OCI-LY1 (cell line): ENCODE measurements around the gene MDM1.

Source experiments
- EZH2 ChIP-seq: fragments of 200-600 bp; sonication (generic), shearing (Covaris generic); IDR thresholded peaks from 2 replicates; pipeline ENCODE4 v1.8.0; 2017; ENCODE audit warnings: borderline replicate concordance, mixed run types, mild to moderate bottlenecking, antibody characterized with exemption, low read length, moderate library complexity, mixed read lengths
- TF ChIP-seq, protein P1 (sequence below): fragments of 200-600 bp; sonication (generic), shearing (Covaris generic); IDR thresholded peaks from 2 replicates; pipeline ENCODE4 v1.5.1; 2017; ENCODE audit warnings: mild to moderate bottlenecking, antibody characterized with exemption, low read length, moderate library complexity, mixed read lengths

DNA sequence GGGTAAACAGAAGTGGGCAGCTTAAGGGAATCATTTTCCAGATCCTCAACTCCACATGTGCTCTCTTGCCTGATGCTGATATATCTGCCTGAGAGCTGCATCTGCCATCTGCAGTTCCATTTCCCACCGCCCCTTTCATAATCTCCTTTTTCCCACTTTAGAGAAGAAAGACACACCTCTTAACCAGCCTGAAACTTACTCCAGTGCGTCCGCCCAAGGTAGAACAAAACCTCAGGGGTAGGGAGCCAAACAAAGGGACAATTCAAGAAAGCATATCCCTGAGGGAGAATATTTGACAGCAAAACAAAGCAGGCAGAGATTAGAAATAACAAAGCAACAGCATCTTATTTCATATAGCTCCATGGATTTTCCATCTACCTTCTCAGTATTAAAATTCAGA, 4.3 kb downstream of the MDM1 start:
- TF ChIP-seq EZH2, result no peak
- TF ChIP-seq, protein P1, sequence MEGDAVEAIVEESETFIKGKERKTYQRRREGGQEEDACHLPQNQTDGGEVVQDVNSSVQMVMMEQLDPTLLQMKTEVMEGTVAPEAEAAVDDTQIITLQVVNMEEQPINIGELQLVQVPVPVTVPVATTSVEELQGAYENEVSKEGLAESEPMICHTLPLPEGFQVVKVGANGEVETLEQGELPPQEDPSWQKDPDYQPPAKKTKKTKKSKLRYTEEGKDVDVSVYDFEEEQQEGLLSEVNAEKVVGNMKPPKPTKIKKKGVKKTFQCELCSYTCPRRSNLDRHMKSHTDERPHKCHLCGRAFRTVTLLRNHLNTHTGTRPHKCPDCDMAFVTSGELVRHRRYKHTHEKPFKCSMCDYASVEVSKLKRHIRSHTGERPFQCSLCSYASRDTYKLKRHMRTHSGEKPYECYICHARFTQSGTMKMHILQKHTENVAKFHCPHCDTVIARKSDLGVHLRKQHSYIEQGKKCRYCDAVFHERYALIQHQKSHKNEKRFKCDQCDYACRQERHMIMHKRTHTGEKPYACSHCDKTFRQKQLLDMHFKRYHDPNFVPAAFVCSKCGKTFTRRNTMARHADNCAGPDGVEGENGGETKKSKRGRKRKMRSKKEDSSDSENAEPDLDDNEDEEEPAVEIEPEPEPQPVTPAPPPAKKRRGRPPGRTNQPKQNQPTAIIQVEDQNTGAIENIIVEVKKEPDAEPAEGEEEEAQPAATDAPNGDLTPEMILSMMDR, result no peak
